Right atrium auricular region (tissue), 2 donors: ENCODE data around the gene USP47. TPM values are rescaled to one million over a fixed set of nuclear protein-coding genes. Genes with fewer than 3 reads are reported as not detected.
A peak's percentile ranks its signal among the peaks of the same experiment; 100 is the strongest.

Experiments used
- DNase-seq: peaks from one replicate; pipeline ENCODE4 v3.0.0-alpha.2; 2019; ENCODE audit warnings: low spot score
- H3K27ac ChIP-seq, 2 donors: fragments of 200-600 bp; sonication (generic); 1 replicate in 1 of 2; 2 replicates in 1 of 2; pipeline ENCODE4 v1.5.1; 2016 to 2019
- H3K27me3 ChIP-seq, 2 donors: fragments of 200-600 bp; sonication (generic); one replicate each; pipeline versions ENCODE4 v1.5.1 to v1.6.0; 2017 to 2019
- H3K36me3 ChIP-seq: fragments of 200-600 bp; sonication (generic); one replicate; pipeline ENCODE4 v1.5.1; 2016
- H3K4me1 ChIP-seq, 2 donors: fragments of 200-600 bp; sonication (generic); one replicate each; pipeline versions ENCODE4 v1.5.1 to v1.6.0; 2017 to 2019
- H3K4me3 ChIP-seq, 2 donors: fragments of 200-600 bp; sonication (generic); 1 replicate in 1 of 2; 2 replicates in 1 of 2; pipeline ENCODE4 v1.5.1; 2017 to 2019; ENCODE audit warnings: mild to moderate bottlenecking in 1 of 2, moderate library complexity in 1 of 2
- H3K9me3 ChIP-seq, 2 donors: fragments of 200-600 bp; sonication (generic); one replicate each; pipeline ENCODE4 v1.5.1; 2019
- CTCF ChIP-seq, 2 donors: fragments of 200-600 bp; sonication (generic); IDR thresholded peaks; one replicate each; pipeline ENCODE4 v1.5.1; 2019; ENCODE audit warnings: antibody characterized with exemption in 2 of 2
- total RNA-seq, 2 donors: library from RNA; depleted of rRNA; stranded (reverse); fragments of >200 nt; gene quantifications; one replicate each; pipeline ENCODE4 v1.1.0, GENCODE V29; 2016

Gene USP47
- total RNA-seq, 2 donors from 2014 or later: 58.7 to 61.3 TPM

GRCh38 chr11:12005476-12005875, 163.7 kb downstream of the USP47 start:
- Histone ChIP-seq H3K4me3 (peak overlapping the region in 1 of 2 donors; percentile 74), H3K36me3 (peaks cover 24% of the 10 kb centered on the region), H3K9me3 (no peaks in the 10 kb centered on the region), H3K27ac (peak overlapping the region; percentile 89 to 94), H3K4me1 (peaks cover 0 to 52% of the 10 kb centered on the region in 2 donors), H3K27me3 (no peaks in the 10 kb centered on the region)
- DNase-seq: no peak
- no peak for TF ChIP-seq CTCF (IDR thresholded peaks at IDR 0.05)

GRCh38 chr11:12006552-12007229, 164.9 kb downstream of the USP47 start:
- Histone ChIP-seq H3K36me3 (peaks cover 12% of the 10 kb centered on the region), H3K27me3 (no peaks in the 10 kb centered on the region), H3K4me1 (peaks cover 0 to 52% of the 10 kb centered on the region in 2 donors), H3K9me3 (no peaks in the 10 kb centered on the region), H3K27ac (peak overlapping the region; percentile 89 to 94), H3K4me3 (peak overlapping the region; percentile 74 to 77)
- no peak for TF ChIP-seq CTCF (IDR thresholded peaks at IDR 0.05)
- no peak for DNase-seq

GRCh38 chr11:12007230-12007593, 165.4 kb downstream of the USP47 start:
- H3K27me3 ChIP-seq: no peaks in the 10 kb centered on the region
- DNase-seq: no peak
- H3K36me3 ChIP-seq: peaks cover 7% of the 10 kb centered on the region
- peaks cover 0 to 52% of the 10 kb centered on the region in 2 donors for H3K4me1 ChIP-seq
- H3K4me3 ChIP-seq: peak overlapping the region; percentile 74 to 77
- no peaks in the 10 kb centered on the region for H3K9me3 ChIP-seq
- H3K27ac ChIP-seq: peak overlapping the region; percentile 89 to 94
- TF ChIP-seq CTCF (IDR thresholded peaks at IDR 0.05): peak in 1 of 2 donors; percentile 13

GRCh38 chr11:12007769-12008737, 166.3 kb downstream of the USP47 start, which contains the start of gene DKK3:
Gene DKK3 (minus strand): TSS chr11:12008626. CDS start chr11:12008582, 44 bp downstream.
- no peak for TF ChIP-seq CTCF (IDR thresholded peaks at IDR 0.05)
- Histone ChIP-seq H3K36me3 (peaks cover 6% of the 10 kb centered on the region), H3K27ac (peak within 1 kb of the TSS; percentile 89 to 94), H3K27me3 (no peaks in the 10 kb centered on the region), H3K4me3 (peak within 1 kb of the TSS; percentile 74 to 77), H3K9me3 (no peaks in the 10 kb centered on the region), H3K4me1 (peaks cover 3 to 52% of the 10 kb centered on the region in 2 donors)
- no peak for DNase-seq

Other genes starting within 250 kb of the USP47 start
- 10 to 100 TPM; 22.2 to 26.8 TPM for gene GALNT18, start 220.0 kb upstream of the USP47 start, total RNA-seq
- 1,000 to 10,000 TPM; 2,934 to 5,316 TPM for gene DKK3, start 166.7 kb downstream of the USP47 start, total RNA-seq